Transverse colon (tissue), 4 donors: Measurements from ENCODE around the gene MXD4. TPM values are rescaled to one million over a fixed set of nuclear protein-coding genes. Genes with fewer than 3 reads are reported as not detected.

Source experiments
- DNase-seq: peaks from one replicate; pipeline ENCODE4 v3.0.0-alpha.2; 2019
- H3K27ac ChIP-seq, 4 donors: fragments of 200-600 bp; sonication (generic); 2 replicates each; pipeline ENCODE4 v1.5.1; 2016 to 2018; ENCODE audit warnings: inconsistent platforms in 4 of 4
- H3K27me3 ChIP-seq: fragments of 200-600 bp; sonication (generic); 2 replicates; pipeline ENCODE4 v1.5.1; 2017; ENCODE audit warnings: inconsistent platforms
- H3K36me3 ChIP-seq, 4 donors: fragments of 200-600 bp; sonication (generic); 2 replicates each; pipeline ENCODE4 v1.5.1; 2017 to 2019; ENCODE audit warnings: inconsistent platforms in 4 of 4
- H3K4me1 ChIP-seq, 4 donors: fragments of 200-600 bp; sonication (generic); 2 replicates each; pipeline ENCODE4 v1.5.1; 2017 to 2020; ENCODE audit warnings: inconsistent platforms in 4 of 4
- H3K4me3 ChIP-seq, 4 donors: fragments of 200-600 bp; sonication (generic); 1 replicate in 1 of 4; 2 replicates in 3 of 4; pipeline versions ENCODE4 v1.5.1 to v1.6.1; 2017 to 2019; ENCODE audit warnings: inconsistent platforms in 4 of 4
- H3K9me3 ChIP-seq, 2 donors: fragments of 200-600 bp; sonication (generic); 2 replicates each; pipeline ENCODE4 v1.5.1; 2017 to 2019; ENCODE audit warnings: inconsistent platforms in 2 of 2
- EP300 ChIP-seq: sonication (generic); formaldehyde crosslinking; IDR thresholded peaks from one replicate; pipeline ENCODE4 v1.6.1; 2017; ENCODE audit warnings: antibody characterized with exemption, low read depth
- POLR2A ChIP-seq: fragments of 450-650 bp; IDR thresholded peaks from one replicate; pipeline ENCODE4 v1.6.1; 2016; ENCODE audit warnings: antibody characterized with exemption, mild to moderate bottlenecking, moderate library complexity
- POLR2AphosphoS5 ChIP-seq, 3 donors: sonication (generic); formaldehyde crosslinking; IDR thresholded peaks; one replicate each; pipeline ENCODE4 v1.6.1; 2016; ENCODE audit warnings: antibody characterized with exemption in 3 of 3
- WGBS, 2 donors: methylation state at CpG; one replicate each; pipeline ENCODE4 v1.1.5; 2018; ENCODE audit warnings: low coverage in 1 of 2; 5-methylcytosine and 5-hydroxymethylcytosine counted together
- in situ Hi-C, 4 donors: fragments of 200-750 bp; cut with MboI; loops; one replicate each; pipeline versions ENCODE4 v1.15.0 to v1.15.1; 2017; ENCODE audit warnings: low sequenced_read_pairs in 3 of 4, low pct_ligation_motif_present in 1 of 4, low pct_unique_long_range_greater_than_20kb in 1 of 4
- intact Hi-C: fragments of 100-400 bp; cut with DNase I; formaldehyde crosslinking; loops from one replicate; pipeline ENCODE4 v1.15.1; 2023; ENCODE audit warnings: low total_unique reads
- total RNA-seq, 4 donors: library from RNA; depleted of rRNA; stranded (reverse); fragments of >200 nt; gene quantifications; one replicate each; pipeline ENCODE4 v1.1.0, GENCODE V29; 2016
- TF ChIP-seq, protein P1 (sequence below), 5 experiments: fragments of 200-600 bp in 3 of 5; fragments of 450-650 bp in 2 of 5; sonication (generic) in 3 of 5; IDR thresholded peaks; 1 replicate in 2 of 5; 2 replicates in 3 of 5; pipeline ENCODE4 v1.5.1; 2016 to 2017; ENCODE audit warnings: antibody characterized with exemption in 5 of 5, inconsistent platforms in 3 of 5, mild to moderate bottlenecking in 2 of 5, moderate library complexity in 1 of 5

The MXD4 gene
- total RNA-seq, 4 donors from 2014 or later, result 48.1 to 101 (median 57.7) TPM

DNA sequence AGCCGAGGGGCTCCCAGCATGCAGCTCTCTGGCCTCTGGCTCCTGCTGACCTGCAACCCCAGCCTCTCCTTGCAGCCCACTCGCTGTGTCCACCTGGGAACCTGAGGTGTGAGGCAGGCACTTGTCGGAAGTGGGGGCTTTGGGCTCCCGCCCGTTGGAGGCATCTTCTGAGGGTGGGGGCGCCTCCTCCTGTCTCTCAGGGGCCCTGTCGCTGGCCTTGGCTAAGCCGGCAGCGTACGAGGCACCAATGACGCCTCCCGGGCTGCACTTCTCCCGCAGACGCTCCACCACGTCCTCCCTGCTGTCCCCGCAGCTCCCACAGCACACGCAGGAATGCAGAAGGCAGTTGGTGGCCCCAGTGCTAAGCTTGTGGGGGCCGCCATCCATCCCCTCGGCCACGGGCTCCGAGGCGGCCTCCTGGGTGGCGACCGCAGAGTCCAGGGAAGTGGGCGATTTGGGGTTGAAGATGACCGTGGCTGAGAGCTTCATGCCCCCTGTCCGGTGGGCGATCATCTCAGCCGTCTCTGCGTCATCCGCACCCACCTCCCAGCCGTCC, 42.5 kb upstream of the MXD4 start:
- Histone ChIP-seq H3K9me3 (no peaks in the 10 kb centered on the region), H3K4me3 (no peak overlapping the region), H3K27ac (no peak overlapping the region), H3K4me1 (peaks cover 0 to 9% (median 0%) of the 10 kb centered on the region in 4 donors), H3K27me3 (no peaks in the 10 kb centered on the region), H3K36me3 (no peaks in the 10 kb centered on the region)
- WGBS, 2 donors, result 92% methylated on average over 30 of the region's 32 CpGs; no CpG with 5 or more reads in 1 of the 2 donors
- no peak for DNase-seq
- TF ChIP-seq, protein P1, sequence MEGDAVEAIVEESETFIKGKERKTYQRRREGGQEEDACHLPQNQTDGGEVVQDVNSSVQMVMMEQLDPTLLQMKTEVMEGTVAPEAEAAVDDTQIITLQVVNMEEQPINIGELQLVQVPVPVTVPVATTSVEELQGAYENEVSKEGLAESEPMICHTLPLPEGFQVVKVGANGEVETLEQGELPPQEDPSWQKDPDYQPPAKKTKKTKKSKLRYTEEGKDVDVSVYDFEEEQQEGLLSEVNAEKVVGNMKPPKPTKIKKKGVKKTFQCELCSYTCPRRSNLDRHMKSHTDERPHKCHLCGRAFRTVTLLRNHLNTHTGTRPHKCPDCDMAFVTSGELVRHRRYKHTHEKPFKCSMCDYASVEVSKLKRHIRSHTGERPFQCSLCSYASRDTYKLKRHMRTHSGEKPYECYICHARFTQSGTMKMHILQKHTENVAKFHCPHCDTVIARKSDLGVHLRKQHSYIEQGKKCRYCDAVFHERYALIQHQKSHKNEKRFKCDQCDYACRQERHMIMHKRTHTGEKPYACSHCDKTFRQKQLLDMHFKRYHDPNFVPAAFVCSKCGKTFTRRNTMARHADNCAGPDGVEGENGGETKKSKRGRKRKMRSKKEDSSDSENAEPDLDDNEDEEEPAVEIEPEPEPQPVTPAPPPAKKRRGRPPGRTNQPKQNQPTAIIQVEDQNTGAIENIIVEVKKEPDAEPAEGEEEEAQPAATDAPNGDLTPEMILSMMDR (IDR thresholded peaks at IDR 0.05), result no peak
- TF ChIP-seq EP300 (no peak), POLR2A (no peak), POLR2AphosphoS5 (IDR thresholded peaks at IDR 0.05) (no peak)
- intact Hi-C loops (no loop called here), in situ Hi-C loops (no loop called here)

DNA sequence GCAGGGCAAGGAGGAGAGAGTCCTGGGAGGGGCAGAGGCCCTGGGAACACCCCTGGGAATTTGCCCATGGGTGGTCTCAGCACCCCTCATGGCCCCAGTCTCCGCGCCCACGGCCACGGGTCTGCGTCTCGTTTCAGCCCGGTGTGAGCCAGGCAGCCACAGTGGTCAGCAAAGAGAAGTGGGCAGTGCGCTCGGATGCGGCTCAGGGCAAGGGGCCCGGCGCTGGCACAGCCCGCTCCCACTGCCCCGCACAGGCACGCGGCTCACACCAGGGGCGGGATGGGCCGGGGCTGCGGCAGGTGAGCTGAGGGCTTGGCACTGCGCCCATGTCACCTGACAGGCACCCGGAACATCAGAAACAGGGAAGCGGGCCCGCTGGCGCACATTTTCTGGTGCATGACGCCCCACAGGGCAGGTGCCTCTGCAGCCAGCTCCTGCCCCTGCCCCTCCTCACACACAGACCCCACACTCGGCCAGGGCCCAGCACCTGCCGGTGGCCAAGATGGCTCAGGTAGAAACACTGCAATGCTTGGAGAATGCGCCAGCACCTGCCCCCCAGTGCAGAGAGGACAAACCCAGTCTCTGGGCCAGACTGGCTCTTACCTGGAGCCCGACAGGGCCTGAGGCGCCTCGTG, 41.9 kb upstream of the MXD4 start:
- DNase-seq, result peak; percentile 35
- no peak overlapping the region for H3K4me3 ChIP-seq
- in situ Hi-C loops, result no loop called here
- no peaks in the 10 kb centered on the region for H3K36me3 ChIP-seq
- no peaks in the 10 kb centered on the region for H3K9me3 ChIP-seq
- no peaks in the 10 kb centered on the region for H3K27me3 ChIP-seq
- H3K27ac ChIP-seq, result no peak overlapping the region
- TF ChIP-seq POLR2AphosphoS5 (IDR thresholded peaks at IDR 0.05) (no peak), POLR2A (no peak), EP300 (no peak)
- TF ChIP-seq, protein P1 (IDR thresholded peaks at IDR 0.05), result no peak
- H3K4me1 ChIP-seq, result peaks cover 0 to 9% (median 0%) of the 10 kb centered on the region in 4 donors
- 48% methylated on average over 26 of the region's 31 CpGs; no CpG with 5 or more reads in 1 of the 2 donors for WGBS, 2 donors
- intact Hi-C loops, result no loop called here

DNA sequence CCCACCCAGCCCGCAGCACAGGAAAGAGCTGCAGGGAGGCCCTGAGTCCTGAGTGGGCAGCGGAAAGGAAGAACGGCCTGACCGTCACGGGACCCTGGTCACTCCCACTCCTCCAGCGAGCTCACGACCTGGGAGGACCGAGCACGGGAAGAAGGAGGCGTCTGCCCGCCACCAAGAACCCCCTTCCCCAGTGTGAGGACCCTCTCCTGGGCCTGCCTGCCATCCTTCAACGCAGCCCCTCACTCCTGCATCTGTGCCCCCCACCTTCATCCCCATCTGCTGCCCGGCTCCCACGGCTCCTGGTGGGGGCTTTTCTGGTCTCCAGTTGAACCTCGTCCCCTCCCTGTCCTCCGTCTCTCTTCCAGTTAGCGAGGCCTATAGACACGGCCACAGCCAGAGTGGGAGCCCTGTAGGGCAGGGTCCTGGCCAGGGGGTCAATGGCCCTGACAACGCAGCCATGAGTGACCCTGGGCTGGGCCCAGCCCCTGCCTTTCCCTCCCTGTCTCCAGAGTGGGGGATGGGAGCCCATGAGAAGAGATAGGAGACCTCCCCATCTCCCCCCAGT, 41.3 kb upstream of the MXD4 start:
- TF ChIP-seq EP300, result no peak
- no peak for TF ChIP-seq POLR2A
- TF ChIP-seq, protein P1 (IDR thresholded peaks at IDR 0.05), result no peak
- TF ChIP-seq POLR2AphosphoS5 (IDR thresholded peaks at IDR 0.05), result no peak
- Histone ChIP-seq H3K27ac (no peak overlapping the region), H3K9me3 (no peaks in the 10 kb centered on the region), H3K4me3 (no peak overlapping the region), H3K27me3 (no peaks in the 10 kb centered on the region), H3K4me1 (peaks cover 0 to 9% (median 0%) of the 10 kb centered on the region in 4 donors), H3K36me3 (no peaks in the 10 kb centered on the region)
- DNase-seq, result no peak
- in situ Hi-C loops (no loop called here), intact Hi-C loops (no loop called here)
- 92 to 94% methylated on average over 14 to 19 of the region's 19 CpGs for WGBS, 2 donors

DNA sequence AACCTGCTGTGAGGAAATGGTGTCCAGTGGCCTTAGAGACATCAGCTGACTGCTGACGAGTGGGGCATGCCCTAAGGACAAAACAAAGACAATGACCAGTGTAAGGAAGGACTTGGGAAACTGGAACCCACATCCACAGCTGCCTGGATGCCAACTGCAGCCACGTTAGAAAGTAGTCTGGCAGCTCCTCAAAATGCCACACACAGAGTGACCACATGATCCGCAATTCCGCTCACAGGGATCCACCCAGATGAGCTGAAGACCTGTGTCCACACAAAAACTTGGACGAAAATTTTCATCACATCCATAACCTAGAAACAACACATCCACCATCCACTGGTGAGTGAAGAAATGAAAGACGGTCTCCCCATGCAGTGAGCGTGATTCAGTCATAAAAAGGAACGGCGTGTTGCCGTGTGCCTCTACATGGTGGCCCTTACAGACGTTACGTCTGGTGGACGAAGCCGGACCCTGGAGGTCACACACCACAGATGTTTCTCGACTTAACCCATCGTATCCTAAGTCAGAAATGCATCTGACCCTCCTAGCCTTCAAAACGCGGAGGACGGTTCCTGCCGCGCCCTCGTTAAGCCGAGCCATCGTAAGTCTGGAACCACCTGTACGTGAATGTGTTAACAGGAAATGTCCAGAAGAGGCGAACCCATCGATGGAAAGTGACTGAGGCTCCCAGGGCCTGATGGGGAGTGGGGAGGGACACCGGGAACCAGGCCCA, 40.6 kb upstream of the MXD4 start:
- in situ Hi-C loops (no loop called here), intact Hi-C loops (no loop called here)
- no peak for DNase-seq
- Histone ChIP-seq H3K4me3 (no peak overlapping the region), H3K9me3 (no peaks in the 10 kb centered on the region), H3K27ac (no peak overlapping the region), H3K4me1 (peaks cover 0 to 9% (median 0%) of the 10 kb centered on the region in 4 donors), H3K36me3 (no peaks in the 10 kb centered on the region), H3K27me3 (no peaks in the 10 kb centered on the region)
- WGBS, 2 donors, result 60 to 90% methylated on average over 1 to 27 of the region's 28 CpGs
- TF ChIP-seq EP300, result no peak
- TF ChIP-seq, protein P1 (IDR thresholded peaks at IDR 0.05), result no peak
- TF ChIP-seq POLR2A, result no peak
- no peak for TF ChIP-seq POLR2AphosphoS5 (IDR thresholded peaks at IDR 0.05)
